A673 (cell line): ENCODE measurements around the gene FNDC3B. TPM values are rescaled to one million over a fixed set of nuclear protein-coding genes. Genes with fewer than 3 reads are reported as not detected.

Experiments used
- BruUV-seq: library from RNA; stranded (reverse); fragments of 400-500 nt; replicated peaks from 2 replicates; lab custom pipeline; 2021; lab: Mats Ljungman, UMichigan
- CTCF ChIA-PET: fragments of 300-600 bp; sonication (Branson Sonifier 250); formaldehyde crosslinking; loops from one replicate; lab custom pipeline; 2022; ENCODE audit warnings: antibody characterized with exemption; lab: Charles Lee
- POLR2A ChIA-PET: fragments of 300-600 bp; sonication (Branson Sonifier 250); formaldehyde crosslinking; loops from one replicate; lab custom pipeline; 2022; ENCODE audit warnings: antibody characterized with exemption; ENCODE audit not compliant: low non-redundant PET; lab: Charles Lee
- DNase-seq: peaks from one replicate; pipeline ENCODE4 v3.0.0-alpha.2; 2015; ENCODE audit warnings: low spot score
- H3K27ac ChIP-seq: fragments of 200-600 bp; sonication (generic); 2 replicates; pipeline ENCODE4 v1.5.1; 2016; ENCODE audit warnings: mixed run types, low read depth, mild to moderate bottlenecking, mixed read lengths, antibody characterized with exemption, low read length; ENCODE audit not compliant: poor library complexity, severe bottlenecking
- H3K27me3 ChIP-seq: fragments of 200-600 bp; sonication (generic); replicated peaks from 2 replicates; pipeline ENCODE4 v1.6.1; 2017; ENCODE audit warnings: mixed run types, low read depth, mild to moderate bottlenecking, mixed read lengths, antibody characterized with exemption, low read length; ENCODE audit not compliant: insufficient read depth, poor library complexity
- H3K36me3 ChIP-seq: fragments of 200-600 bp; sonication (generic); 2 replicates; pipeline ENCODE4 v1.6.1; 2016; ENCODE audit warnings: mixed run types, mild to moderate bottlenecking, mixed read lengths, antibody characterized with exemption, low read length; ENCODE audit not compliant: insufficient read depth, poor library complexity, severe bottlenecking
- H3K4me1 ChIP-seq: fragments of 200-600 bp; sonication (generic); 2 replicates; pipeline ENCODE4 v1.6.1; 2017; ENCODE audit warnings: mixed run types, mild to moderate bottlenecking, mixed read lengths, antibody characterized with exemption, low read length; ENCODE audit not compliant: insufficient read depth, poor library complexity, severe bottlenecking
- H3K4me3 ChIP-seq: fragments of 200-600 bp; sonication (generic); 2 replicates; pipeline ENCODE4 v1.5.1; 2016; ENCODE audit warnings: low read depth, mixed run types, mild to moderate bottlenecking, mixed read lengths, low read length; ENCODE audit not compliant: poor library complexity, severe bottlenecking
- H3K9me3 ChIP-seq: fragments of 200-600 bp; sonication (generic); 2 replicates; pipeline ENCODE4 v1.6.1; 2016; ENCODE audit warnings: mixed run types, low read depth, mild to moderate bottlenecking, mixed read lengths, antibody characterized with exemption, low read length; ENCODE audit not compliant: poor library complexity, severe bottlenecking
- CTCF ChIP-seq: fragments of 300-800, 200-600 bp; sonication (generic); conservative IDR thresholded peaks from 2 replicates; pipeline ENCODE4 v1.5.1; 2017; ENCODE audit warnings: low read depth, mild to moderate bottlenecking, antibody characterized with exemption, low read length, moderate library complexity, mixed read lengths
- EZH2 ChIP-seq: fragments of 200-600 bp; sonication (generic); IDR thresholded peaks from 2 replicates; pipeline ENCODE4 v1.6.1; 2017; ENCODE audit warnings: borderline replicate concordance, low read depth, mild to moderate bottlenecking, mixed read lengths, antibody characterized with exemption, low read length; ENCODE audit not compliant: poor library complexity, severe bottlenecking
- intact Hi-C: fragments of 100-400 bp; cut with micrococcal nuclease; formaldehyde crosslinking; loops from one replicate; pipeline ENCODE4 v1.10.0; 2022; ENCODE audit not compliant: unreplicated experiment
- total RNA-seq: library from RNA; stranded (reverse); gene quantifications from 2 replicates; pipeline ENCODE4 v1.2.3, GENCODE V29; 2021

Gene FNDC3B
- total RNA-seq, 1 experiment from 2014 or later, result 50.8 TPM

GRCh38 chr3:172268425-172268824 lies 229.0 kb downstream of the FNDC3B start:
- Histone ChIP-seq H3K36me3 (no peaks in the 10 kb centered on the region), H3K27me3 (no peaks in the 10 kb centered on the region), H3K9me3 (no peaks in the 10 kb centered on the region), H3K4me1 (peaks cover 17% of the 10 kb centered on the region), H3K4me3 (no peak overlapping the region), H3K27ac (no peak overlapping the region)
- no TSS peak for BruUV-seq
- ChIA-PET POLR2A (no interaction called here), CTCF (no interaction called here)
- no peak for TF ChIP-seq CTCF
- no peak for TF ChIP-seq EZH2
- no peak for DNase-seq
- intact Hi-C loops, result no loop called here

GRCh38 chr3:172268868-172269267 lies 229.5 kb downstream of the FNDC3B start:
- DNase-seq, result no peak
- ChIA-PET POLR2A (no interaction called here), CTCF (no interaction called here)
- no TSS peak for BruUV-seq
- Histone ChIP-seq H3K9me3 (no peaks in the 10 kb centered on the region), H3K4me3 (no peak overlapping the region), H3K4me1 (peaks cover 22% of the 10 kb centered on the region), H3K27me3 (no peaks in the 10 kb centered on the region), H3K27ac (no peak overlapping the region), H3K36me3 (no peaks in the 10 kb centered on the region)
- intact Hi-C loops, result no loop called here
- TF ChIP-seq CTCF (no peak), EZH2 (no peak)

GRCh38 chr3:172270557-172271166 lies 231.3 kb downstream of the FNDC3B start:
- TF ChIP-seq EZH2, result no peak
- Histone ChIP-seq H3K27ac (no peak overlapping the region), H3K27me3 (no peaks in the 10 kb centered on the region), H3K36me3 (no peaks in the 10 kb centered on the region), H3K9me3 (no peaks in the 10 kb centered on the region), H3K4me3 (no peak overlapping the region), H3K4me1 (peaks cover 22% of the 10 kb centered on the region)
- CTCF ChIA-PET, result no interaction called here
- BruUV-seq, result no TSS peak
- intact Hi-C loops, result no loop called here
- POLR2A ChIA-PET, result no interaction called here
- DNase-seq, result no peak

GRCh38 chr3:172271386-172271976 lies 232.1 kb downstream of the FNDC3B start:
- intact Hi-C loops, result no loop called here
- Histone ChIP-seq H3K9me3 (no peaks in the 10 kb centered on the region), H3K27me3 (no peaks in the 10 kb centered on the region), H3K4me3 (no peak overlapping the region), H3K4me1 (peaks cover 22% of the 10 kb centered on the region), H3K27ac (no peak overlapping the region), H3K36me3 (no peaks in the 10 kb centered on the region)
- BruUV-seq, result no TSS peak
- ChIA-PET POLR2A (no interaction called here), CTCF (no interaction called here)
- DNase-seq, result no peak
- TF ChIP-seq EZH2 (no peak), CTCF (no peak)
